Epithelial cell of proximal tubule (primary cell): Measurements from ENCODE around the gene PLK3. TPM values are rescaled to one million over a fixed set of nuclear protein-coding genes. Genes with fewer than 3 reads are reported as not detected.

Source experiments
- DNase-seq: peaks from one replicate; pipeline ENCODE4 v3.0.0-alpha.2; 2011; ENCODE audit warnings: low read depth
- H3K4me3 ChIP-seq: 2 replicates; pipeline ENCODE4 v1.5.1; 2011; ENCODE audit warnings: low read depth, mild to moderate bottlenecking, low read length
- total RNA-seq: library from RNA; depleted of rRNA; stranded (reverse); fragments of >200 nt; gene quantifications from 2 replicates; pipeline ENCODE4 v1.2.3, GENCODE V29; 2015
- TF ChIP-seq, protein P1 (sequence below): conservative IDR thresholded peaks from 2 replicates; pipeline ENCODE4 v1.5.1; 2012; ENCODE audit warnings: low read depth, mild to moderate bottlenecking, low read length

The PLK3 gene
- total RNA-seq, 1 donor from 2014 or later: 51.1 TPM

DNA sequence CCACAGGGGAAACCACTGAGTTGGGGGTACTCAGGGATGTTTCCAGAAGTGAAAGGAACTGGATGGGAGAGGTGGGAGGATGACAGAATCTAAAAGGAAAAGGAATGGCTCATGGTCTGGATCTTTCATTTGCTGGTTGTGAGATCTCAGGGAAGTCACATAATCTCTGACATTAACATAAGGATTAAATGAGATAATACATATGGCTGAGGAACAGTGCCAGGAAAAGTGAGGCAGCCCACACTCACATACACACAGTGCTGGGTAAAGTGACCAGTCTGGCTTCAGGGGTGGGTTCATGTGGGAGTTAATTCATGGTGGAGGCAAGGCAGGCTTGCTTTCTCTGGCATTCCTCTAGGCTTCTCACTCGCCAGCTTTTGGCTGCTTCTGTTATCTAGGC lies 46.8 kb downstream of the PLK3 start:
- DNase-seq: no peak
- TF ChIP-seq, protein P1, sequence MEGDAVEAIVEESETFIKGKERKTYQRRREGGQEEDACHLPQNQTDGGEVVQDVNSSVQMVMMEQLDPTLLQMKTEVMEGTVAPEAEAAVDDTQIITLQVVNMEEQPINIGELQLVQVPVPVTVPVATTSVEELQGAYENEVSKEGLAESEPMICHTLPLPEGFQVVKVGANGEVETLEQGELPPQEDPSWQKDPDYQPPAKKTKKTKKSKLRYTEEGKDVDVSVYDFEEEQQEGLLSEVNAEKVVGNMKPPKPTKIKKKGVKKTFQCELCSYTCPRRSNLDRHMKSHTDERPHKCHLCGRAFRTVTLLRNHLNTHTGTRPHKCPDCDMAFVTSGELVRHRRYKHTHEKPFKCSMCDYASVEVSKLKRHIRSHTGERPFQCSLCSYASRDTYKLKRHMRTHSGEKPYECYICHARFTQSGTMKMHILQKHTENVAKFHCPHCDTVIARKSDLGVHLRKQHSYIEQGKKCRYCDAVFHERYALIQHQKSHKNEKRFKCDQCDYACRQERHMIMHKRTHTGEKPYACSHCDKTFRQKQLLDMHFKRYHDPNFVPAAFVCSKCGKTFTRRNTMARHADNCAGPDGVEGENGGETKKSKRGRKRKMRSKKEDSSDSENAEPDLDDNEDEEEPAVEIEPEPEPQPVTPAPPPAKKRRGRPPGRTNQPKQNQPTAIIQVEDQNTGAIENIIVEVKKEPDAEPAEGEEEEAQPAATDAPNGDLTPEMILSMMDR: no peak
- no peak overlapping the region for H3K4me3 ChIP-seq

DNA sequence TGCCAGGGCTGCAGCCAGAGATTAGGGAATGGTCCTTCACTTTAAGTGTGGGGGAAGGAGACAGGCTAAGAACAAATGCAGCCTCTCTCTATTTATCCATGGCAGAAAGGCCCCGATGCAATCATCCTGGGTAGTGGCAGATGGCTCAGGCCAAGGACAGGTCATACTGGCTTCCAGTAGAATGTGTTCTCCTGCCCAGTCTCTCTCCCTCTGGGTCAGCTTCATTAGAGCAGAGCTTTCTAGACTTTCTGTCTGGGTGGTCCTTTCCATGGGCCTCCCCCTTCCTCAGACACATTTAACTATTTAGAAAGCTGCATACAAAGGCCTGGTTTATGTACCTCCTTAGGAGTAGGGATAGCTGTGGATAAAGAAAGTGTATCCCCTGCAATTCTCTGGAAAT lies 47.7 kb downstream of the PLK3 start:
- DNase-seq: no peak
- no peak overlapping the region for H3K4me3 ChIP-seq
- TF ChIP-seq, protein P1: no peak

DNA sequence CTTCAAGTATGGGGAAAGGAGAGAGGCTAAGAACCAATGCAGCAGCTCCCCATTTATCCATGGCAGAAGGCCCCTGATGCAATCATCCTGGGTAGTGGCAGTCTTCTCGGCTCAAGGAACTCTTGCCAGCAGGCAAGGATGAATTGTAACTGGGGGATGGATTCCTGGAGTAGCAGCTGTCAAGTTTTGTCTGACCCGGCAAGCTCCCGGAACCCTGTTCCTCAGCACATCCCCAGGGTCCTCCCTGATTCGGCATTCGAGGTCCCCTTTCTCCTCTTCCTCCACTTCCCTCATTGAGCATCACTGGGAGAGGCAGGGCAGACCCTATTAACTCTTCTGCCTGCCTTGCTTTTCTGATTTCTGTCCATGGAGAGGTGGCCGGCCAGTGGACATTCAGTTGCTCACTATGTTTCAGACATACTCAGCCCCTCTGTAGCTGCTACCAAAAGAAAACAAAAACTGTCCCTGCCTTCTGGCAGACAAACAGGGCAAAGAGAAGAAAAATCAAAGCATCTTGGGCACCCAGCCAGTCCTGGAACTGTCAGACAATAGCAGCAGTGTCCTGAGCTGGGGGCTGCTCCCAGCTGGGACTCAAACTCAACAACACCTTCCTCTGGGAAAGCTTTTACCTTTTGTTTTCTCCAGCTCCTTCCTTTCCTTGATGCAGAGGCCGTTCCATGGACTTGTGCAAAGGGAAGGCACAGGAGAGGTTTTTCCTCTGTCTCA lies 48.4 kb downstream of the PLK3 start:
- no peak overlapping the region for H3K4me3 ChIP-seq
- TF ChIP-seq, protein P1: no peak
- DNase-seq: no peak

DNA sequence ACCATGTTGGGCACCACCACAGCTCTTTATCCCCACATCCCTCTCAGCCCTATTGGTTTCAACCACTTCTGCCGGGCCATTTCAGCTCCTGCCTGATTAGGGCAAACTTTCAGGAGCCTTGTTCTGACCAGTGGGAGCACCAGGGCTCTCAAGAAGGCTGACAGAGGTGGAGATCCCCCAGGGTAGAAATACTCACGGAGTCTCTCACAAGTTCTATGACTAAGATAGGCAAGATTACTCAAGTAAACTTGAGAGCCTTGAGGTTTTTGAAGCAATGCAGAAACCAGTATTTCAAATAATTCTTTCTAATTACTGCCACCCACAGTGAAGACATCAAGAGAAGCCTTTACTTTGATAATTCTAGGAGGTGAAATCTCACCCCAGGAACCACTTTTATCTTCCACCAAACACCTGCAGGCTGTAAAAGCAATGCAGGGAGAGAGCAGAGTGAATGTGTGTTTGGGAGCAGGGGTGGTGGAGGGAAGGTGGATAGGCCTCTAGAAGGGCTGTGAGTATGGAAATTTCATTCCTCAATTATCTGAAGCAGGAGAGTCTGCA lies 49.5 kb downstream of the PLK3 start:
- DNase-seq: no peak
- no peak overlapping the region for H3K4me3 ChIP-seq
- TF ChIP-seq, protein P1: no peak

DNA sequence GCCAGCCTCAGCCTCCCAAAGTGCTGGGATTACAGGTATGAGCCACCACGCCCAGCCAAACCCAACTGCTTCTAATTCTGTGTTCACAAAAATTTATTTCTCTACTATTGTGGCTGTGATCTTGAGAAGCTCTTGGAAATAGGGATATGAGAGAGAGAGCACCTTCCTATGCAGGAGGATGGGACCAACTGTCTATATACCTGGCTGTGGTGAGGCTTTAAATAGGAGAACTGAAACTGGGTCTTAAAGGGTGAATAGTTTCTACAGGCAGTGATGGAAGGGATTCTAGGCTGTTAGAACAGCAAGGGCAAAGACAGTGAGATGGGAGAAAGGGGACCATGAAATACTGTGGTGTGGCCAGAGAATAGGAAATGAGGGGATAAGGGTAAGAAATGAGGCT lies 51.1 kb downstream of the PLK3 start:
- TF ChIP-seq, protein P1: no peak
- H3K4me3 ChIP-seq: no peak overlapping the region
- no peak for DNase-seq

DNA sequence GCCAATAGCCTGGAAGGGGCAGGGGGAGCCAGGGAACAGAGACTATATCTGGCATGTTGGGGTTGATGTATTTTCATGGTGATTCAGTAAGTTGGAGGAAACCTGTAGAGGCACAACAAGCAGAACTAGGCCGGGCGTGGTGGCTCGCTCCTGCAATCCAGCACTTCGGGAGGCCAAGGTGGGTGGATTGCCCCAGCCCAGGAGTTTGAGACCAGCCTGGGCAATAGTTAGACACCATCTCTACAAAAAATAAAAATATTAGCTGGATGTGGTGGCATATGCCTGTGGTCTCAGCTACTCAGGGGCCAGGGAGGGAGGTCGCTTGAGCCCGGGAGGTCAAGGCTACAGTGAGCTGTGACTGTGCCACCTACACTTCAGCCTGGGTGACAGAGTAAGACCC lies 53.0 kb downstream of the PLK3 start:
- TF ChIP-seq, protein P1: no peak
- DNase-seq: no peak
- H3K4me3 ChIP-seq: no peak overlapping the region

DNA sequence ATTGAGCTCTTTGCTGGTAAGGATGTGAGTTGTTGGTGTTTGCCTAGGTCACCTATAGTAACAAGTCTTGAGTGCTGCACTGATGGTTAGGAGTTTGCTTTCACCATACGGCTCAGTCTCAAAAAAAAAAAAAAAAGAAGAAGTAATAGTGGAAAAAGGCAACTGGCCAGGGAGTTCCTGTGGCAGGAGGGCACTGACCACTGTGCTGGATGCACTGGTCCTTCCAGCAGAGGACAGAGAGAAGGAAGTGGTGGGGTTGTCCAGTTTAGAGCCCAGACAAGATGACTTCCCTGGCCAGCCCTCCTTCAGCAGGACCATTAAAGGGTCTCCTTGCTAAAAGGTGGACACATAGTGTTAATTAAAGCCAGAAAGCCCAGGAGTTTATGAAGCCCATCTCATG lies 54.8 kb downstream of the PLK3 start:
- TF ChIP-seq, protein P1: no peak
- no peak for DNase-seq
- no peak overlapping the region for H3K4me3 ChIP-seq
